Measurements from ENCODE around the gene TBX20. TPM values are rescaled to one million over a fixed set of nuclear protein-coding genes. Genes with fewer than 3 reads are reported as not detected.

Gene TBX20
- total RNA-seq, 1 donor = not detected

- no peaks in the 10 kb centered on the region for H3K79me2 ChIP-seq (ENCODE audit: insufficient read depth, low read length)
- H3K9me3 ChIP-seq (ENCODE audit: low read depth, low read length) = no peaks in the 10 kb centered on the region
- no peaks in the 10 kb centered on the region for H3K4me1 ChIP-seq (ENCODE audit: insufficient read depth, low read length)
- H3K4me2 ChIP-seq (ENCODE audit: insufficient read depth, low read length) = no peak overlapping the region
- no peak overlapping the region for H3K27ac ChIP-seq (ENCODE audit: low read depth, low read length)
- TF ChIP-seq CTCF (IDR thresholded peaks at IDR 0.05; ENCODE audit: extremely low read depth, low read depth, low read length) = no peak
- H3K36me3 ChIP-seq (ENCODE audit: insufficient read depth, low read length) = no peaks in the 10 kb centered on the region
- no peak overlapping the region for H2AFZ ChIP-seq (ENCODE audit: low read length)
- DNase-seq (ENCODE audit: insufficient read length, low spot score, missing footprints) = no peak
- no peak overlapping the region for H3K4me3 ChIP-seq (ENCODE audit: insufficient read depth, low read length)
- no peaks in the 10 kb centered on the region for H3K27me3 ChIP-seq (ENCODE audit: insufficient read depth, low read length)
- no peaks in the 10 kb centered on the region for H4K20me1 ChIP-seq (ENCODE audit: insufficient read depth, low read length)
Observed at GRCh38 chr7:35285799-35286198, 31.9 kb upstream of the TBX20 start.

GRCh38 chr7:35280902-35281301 lies 27.0 kb upstream of the TBX20 start:
- Histone ChIP-seq H3K27ac (ENCODE audit: low read depth, low read length) (no peak overlapping the region), H3K9me3 (ENCODE audit: low read depth, low read length) (no peaks in the 10 kb centered on the region), H3K79me2 (ENCODE audit: insufficient read depth, low read length) (no peaks in the 10 kb centered on the region), H3K4me1 (ENCODE audit: insufficient read depth, low read length) (no peaks in the 10 kb centered on the region), H4K20me1 (ENCODE audit: insufficient read depth, low read length) (no peaks in the 10 kb centered on the region), H3K4me2 (ENCODE audit: insufficient read depth, low read length) (no peak overlapping the region), H3K27me3 (ENCODE audit: insufficient read depth, low read length) (no peaks in the 10 kb centered on the region), H3K4me3 (ENCODE audit: insufficient read depth, low read length) (no peak overlapping the region), H3K36me3 (ENCODE audit: insufficient read depth, low read length) (no peaks in the 10 kb centered on the region), H2AFZ (ENCODE audit: low read length) (no peak overlapping the region)
- peak; percentile 17 for DNase-seq (ENCODE audit: insufficient read length, low spot score, missing footprints)
- TF ChIP-seq CTCF (IDR thresholded peaks at IDR 0.05; ENCODE audit: extremely low read depth, low read depth, low read length) = no peak

GRCh38 chr7:35277359-35277758 lies 23.5 kb upstream of the TBX20 start:
- Histone ChIP-seq H3K4me3 (ENCODE audit: insufficient read depth, low read length) (no peak overlapping the region), H3K36me3 (ENCODE audit: insufficient read depth, low read length) (no peaks in the 10 kb centered on the region), H3K79me2 (ENCODE audit: insufficient read depth, low read length) (no peaks in the 10 kb centered on the region), H3K4me1 (ENCODE audit: insufficient read depth, low read length) (no peaks in the 10 kb centered on the region), H2AFZ (ENCODE audit: low read length) (no peak overlapping the region), H3K4me2 (ENCODE audit: insufficient read depth, low read length) (no peak overlapping the region), H3K9me3 (ENCODE audit: low read depth, low read length) (no peaks in the 10 kb centered on the region), H4K20me1 (ENCODE audit: insufficient read depth, low read length) (no peaks in the 10 kb centered on the region), H3K27me3 (ENCODE audit: insufficient read depth, low read length) (no peaks in the 10 kb centered on the region), H3K27ac (ENCODE audit: low read depth, low read length) (no peak overlapping the region)
- no peak for DNase-seq (ENCODE audit: insufficient read length, low spot score, missing footprints)
- TF ChIP-seq CTCF (IDR thresholded peaks at IDR 0.05; ENCODE audit: extremely low read depth, low read depth, low read length) = no peak

- Histone ChIP-seq H3K79me2 (ENCODE audit: insufficient read depth, low read length) (no peaks in the 10 kb centered on the region), H4K20me1 (ENCODE audit: insufficient read depth, low read length) (no peaks in the 10 kb centered on the region), H2AFZ (ENCODE audit: low read length) (no peak overlapping the region), H3K4me2 (ENCODE audit: insufficient read depth, low read length) (no peak overlapping the region), H3K27me3 (ENCODE audit: insufficient read depth, low read length) (no peaks in the 10 kb centered on the region), H3K9me3 (ENCODE audit: low read depth, low read length) (no peaks in the 10 kb centered on the region), H3K4me3 (ENCODE audit: insufficient read depth, low read length) (no peak overlapping the region), H3K4me1 (ENCODE audit: insufficient read depth, low read length) (no peaks in the 10 kb centered on the region), H3K27ac (ENCODE audit: low read depth, low read length) (no peak overlapping the region), H3K36me3 (ENCODE audit: insufficient read depth, low read length) (no peaks in the 10 kb centered on the region)
- no peak for DNase-seq (ENCODE audit: insufficient read length, low spot score, missing footprints)
- TF ChIP-seq CTCF (IDR thresholded peaks at IDR 0.05; ENCODE audit: extremely low read depth, low read depth, low read length) = no peak
Observed at GRCh38 chr7:35272246-35272645, 18.3 kb upstream of the TBX20 start.

All from osteoblast (primary cell).